Measurements from ENCODE around the gene DDX49.

The DDX49 gene

DNA sequence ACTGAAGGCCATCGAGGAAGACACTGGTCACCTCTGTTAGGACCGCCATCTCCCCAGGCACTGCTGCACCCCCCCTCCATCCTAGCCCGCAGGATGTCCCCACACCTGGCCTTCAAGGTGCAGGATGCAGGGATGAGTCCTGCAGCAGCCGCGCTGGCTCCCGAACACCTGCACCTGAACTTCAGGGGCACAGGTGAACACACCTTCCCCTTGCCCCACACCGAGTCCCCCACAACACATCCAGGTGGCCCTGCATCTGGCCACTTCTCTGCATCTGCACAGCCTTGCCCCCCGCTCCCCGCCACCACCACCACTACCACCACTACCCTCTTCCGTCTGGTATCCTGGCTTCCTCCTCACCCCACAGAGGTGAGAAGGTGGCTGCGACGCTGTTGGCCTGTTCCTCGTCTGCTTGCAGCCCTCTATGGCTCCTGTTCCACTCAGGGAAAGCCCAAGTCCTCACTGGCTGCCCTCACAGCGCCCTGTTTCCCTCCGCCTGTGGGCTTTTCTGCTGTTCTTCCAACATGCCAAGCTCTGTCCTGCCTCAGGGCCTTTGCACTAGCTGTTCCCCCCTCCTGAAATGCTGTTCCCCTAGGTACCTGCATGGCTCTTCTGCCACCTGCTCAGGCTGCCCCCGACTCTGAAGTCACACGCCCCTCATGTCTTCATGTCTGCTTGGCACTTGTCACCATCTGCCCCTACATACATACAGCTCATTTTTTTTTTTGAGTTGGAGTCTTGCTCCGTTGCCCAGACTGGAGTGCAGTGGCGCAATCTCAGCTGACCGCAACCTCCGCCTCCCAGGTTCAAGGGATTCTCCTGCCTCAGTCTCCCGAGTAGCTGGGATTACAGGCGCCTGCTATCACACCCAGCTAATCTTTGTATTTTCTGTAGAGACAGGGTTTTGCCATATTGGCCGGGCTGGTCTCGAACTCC is 22.2 kb upstream of the DDX49 start:
- TF ChIP-seq, protein P1, sequence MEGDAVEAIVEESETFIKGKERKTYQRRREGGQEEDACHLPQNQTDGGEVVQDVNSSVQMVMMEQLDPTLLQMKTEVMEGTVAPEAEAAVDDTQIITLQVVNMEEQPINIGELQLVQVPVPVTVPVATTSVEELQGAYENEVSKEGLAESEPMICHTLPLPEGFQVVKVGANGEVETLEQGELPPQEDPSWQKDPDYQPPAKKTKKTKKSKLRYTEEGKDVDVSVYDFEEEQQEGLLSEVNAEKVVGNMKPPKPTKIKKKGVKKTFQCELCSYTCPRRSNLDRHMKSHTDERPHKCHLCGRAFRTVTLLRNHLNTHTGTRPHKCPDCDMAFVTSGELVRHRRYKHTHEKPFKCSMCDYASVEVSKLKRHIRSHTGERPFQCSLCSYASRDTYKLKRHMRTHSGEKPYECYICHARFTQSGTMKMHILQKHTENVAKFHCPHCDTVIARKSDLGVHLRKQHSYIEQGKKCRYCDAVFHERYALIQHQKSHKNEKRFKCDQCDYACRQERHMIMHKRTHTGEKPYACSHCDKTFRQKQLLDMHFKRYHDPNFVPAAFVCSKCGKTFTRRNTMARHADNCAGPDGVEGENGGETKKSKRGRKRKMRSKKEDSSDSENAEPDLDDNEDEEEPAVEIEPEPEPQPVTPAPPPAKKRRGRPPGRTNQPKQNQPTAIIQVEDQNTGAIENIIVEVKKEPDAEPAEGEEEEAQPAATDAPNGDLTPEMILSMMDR (IDR thresholded peaks at IDR 0.05; ENCODE audit: low read length, missing control alignments), result no peak
- DNase-seq (ENCODE audit: low read depth), result no peak
- no peak overlapping the region for H3K4me3 ChIP-seq (replicated peaks; ENCODE audit: low read depth, low read length)

DNA sequence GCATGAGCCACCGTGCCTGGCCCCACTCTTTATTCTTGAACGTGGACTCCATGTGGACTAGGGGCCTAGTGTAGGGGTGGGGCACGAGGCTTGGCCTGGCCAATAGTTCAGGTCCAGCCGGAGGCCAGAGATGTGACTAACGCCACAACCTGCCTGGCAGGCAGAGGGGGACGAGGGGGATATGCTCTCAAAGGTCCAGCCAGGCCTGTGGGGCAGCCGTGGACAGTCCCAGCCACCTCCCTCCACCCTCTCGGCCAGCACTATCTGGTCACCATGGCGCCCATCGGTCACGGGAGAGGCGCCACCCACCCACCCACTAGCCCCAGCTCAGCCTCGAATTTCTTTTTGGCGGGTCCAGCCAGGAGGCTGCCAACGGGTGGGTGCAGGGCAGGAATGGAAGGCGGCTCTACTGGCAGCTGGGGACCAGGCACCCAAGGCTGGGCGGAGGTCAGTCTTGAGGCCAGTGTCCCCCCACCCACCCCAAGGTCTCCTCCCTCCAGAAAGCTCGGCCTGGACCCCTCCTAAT is 21.4 kb upstream of the DDX49 start:
- no peak overlapping the region for H3K4me3 ChIP-seq (replicated peaks; ENCODE audit: low read depth, low read length)
- TF ChIP-seq, protein P1 (IDR thresholded peaks at IDR 0.05; ENCODE audit: low read length, missing control alignments), result no peak
- no peak for DNase-seq (ENCODE audit: low read depth)

DNA sequence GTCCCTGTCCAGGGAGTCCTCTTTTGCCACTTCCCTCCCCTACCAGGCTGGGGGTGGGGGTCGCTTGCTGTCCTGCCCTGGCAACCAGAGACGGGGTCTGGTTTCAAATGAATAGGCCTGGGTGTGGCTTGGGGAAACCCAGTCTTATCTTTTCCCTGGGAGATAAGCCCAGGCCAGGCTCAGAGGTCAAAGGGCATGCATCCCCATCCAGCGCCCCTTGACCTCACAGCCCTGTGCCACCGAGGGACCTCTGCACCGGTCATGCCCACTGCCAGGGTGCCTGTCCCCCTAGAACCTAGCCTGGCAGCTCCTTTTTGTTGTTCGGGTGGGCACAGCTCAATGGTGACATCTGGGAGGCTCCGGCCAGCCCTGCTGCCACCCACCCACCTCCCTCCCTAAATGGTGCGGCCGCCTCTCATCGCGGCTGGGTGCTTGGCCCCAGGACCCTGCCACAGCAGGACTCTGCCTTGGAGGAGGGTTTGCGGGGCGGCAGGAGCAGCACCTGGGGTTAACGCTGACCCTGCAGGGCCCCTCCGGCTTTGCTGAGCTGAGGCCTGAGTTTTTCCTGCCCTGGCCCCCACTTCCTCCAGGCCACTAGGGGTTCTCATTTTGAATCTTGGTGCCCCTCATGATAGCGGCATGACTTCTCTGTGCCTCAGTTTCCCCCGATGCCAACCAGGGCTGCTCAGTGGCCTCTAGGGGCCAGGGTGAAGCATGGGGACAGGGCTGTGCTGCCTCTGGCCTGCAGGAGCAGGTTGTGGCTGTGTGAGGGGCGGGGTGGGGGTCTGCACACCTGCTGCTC is 20.7 kb upstream of the DDX49 start:
- no peak for DNase-seq (ENCODE audit: low read depth)
- H3K4me3 ChIP-seq (replicated peaks; ENCODE audit: low read depth, low read length), result no peak overlapping the region
- TF ChIP-seq, protein P1 (IDR thresholded peaks at IDR 0.05; ENCODE audit: low read length, missing control alignments), result no peak

DNA sequence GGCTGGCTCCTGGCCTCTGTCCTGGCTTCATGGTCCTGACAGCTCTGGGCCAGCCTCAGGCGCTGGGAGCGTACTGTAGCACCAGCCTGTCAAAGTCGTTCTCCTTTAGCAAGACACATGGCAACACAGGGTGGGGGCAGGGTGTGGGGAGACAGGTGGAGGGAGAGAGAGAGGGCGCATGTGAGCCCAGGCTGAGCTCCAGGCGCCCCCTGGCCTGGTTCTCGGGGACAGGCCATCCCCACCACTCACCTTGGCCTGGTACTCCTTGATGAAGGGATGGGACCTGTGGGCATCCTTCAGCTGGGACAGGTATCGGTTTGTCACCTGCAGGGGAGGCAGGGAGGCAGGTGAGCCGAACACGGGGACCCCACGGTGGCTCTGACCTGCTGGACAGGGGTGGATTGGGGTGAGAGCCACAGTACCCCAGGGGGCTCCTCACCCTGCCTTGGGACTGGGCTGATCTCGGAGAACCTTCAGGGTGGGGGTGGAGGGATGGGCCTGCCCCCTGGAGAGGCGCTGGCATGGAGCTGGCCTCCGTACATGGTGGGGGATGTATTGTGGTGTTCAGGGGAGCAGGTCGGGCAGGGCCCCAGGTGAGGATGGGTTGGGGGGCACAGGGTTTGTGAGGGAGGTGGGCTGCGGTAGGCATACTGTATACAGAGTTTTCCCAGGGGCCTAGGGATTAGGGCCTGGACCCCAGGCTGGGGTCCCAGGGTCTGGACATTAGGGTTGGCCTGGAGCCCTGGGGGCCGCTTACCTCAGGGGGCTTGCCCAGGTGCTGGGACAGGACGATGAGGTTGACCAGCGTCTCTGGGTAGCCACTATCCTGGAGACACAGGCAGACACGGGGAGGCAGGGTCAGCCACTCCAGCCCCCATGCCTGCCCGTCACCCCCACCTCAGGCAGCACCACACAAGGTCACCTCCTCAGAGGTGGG is 19.6 kb upstream of the DDX49 start:
- H3K4me3 ChIP-seq (replicated peaks; ENCODE audit: low read depth, low read length), result no peak overlapping the region
- no peak for DNase-seq (ENCODE audit: low read depth)
- TF ChIP-seq, protein P1 (IDR thresholded peaks at IDR 0.05; ENCODE audit: low read length, missing control alignments), result no peak

DNA sequence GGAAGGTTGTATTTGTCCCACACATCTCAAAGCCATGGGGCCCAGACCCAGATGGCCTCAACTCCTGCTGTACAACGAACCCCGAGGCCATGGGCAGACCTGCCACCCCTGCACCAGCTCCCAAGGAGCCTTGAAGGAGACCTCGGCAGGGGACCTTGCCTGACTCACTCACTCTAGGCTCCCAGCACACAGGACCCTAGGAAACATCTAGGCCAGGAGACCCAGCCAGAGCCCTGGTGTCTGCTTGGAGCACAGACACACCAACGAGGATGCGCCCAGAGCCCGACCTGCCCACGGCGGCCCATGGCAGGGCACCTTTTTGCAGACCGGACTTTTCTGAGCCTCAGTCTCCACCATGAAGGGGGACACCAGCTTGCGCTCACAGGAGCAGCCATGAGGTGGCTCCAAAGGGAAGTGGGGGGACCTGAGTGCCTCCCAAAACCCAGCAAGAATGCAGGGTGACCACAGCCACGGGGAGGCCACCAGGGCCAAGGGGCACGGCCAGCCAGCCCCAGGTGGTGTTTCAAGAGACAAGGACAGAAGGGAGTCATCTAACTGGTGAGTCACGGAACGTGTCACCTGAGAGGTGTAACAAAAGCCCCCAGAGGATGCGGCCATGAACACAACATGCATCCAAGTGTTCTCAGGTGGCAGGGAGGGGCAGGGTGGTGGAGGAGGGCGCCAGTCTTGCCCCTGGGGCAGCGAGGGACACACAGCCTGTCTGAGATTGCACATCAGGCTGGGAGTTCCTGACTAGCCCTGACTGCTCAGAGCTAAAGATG is 18.6 kb upstream of the DDX49 start:
- DNase-seq (ENCODE audit: low read depth), result no peak
- no peak overlapping the region for H3K4me3 ChIP-seq (replicated peaks; ENCODE audit: low read depth, low read length)
- TF ChIP-seq, protein P1 (IDR thresholded peaks at IDR 0.05; ENCODE audit: low read length, missing control alignments), result no peak

All from fibroblast of pulmonary artery (primary cell).